Measurements from ENCODE around the gene RABGAP1L.

DNA sequence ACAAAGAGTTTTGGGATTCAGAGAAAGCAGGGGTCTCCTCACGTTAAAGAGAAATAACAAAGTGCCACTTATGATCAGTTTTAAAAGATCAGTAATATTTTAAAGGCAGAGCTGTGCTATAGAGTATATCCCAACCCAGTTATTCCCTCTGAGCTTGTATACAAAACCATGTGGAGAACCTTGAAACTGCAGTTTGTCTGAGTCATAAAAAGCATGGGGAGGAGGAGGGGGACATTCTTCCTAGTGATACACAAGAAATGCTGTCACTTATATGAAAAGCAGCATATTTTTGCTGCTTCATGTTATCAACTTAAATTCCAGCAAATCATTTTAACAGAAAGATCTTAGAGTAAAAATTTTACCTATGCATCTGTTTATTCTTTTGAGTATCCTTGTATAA is 533.0 kb downstream of the RABGAP1L start:
- TF ChIP-seq CTCF (IDR thresholded peaks at IDR 0.05) (no peak), POLR2A (IDR thresholded peaks at IDR 0.05) (no peak)

All from Peyer's patch (tissue), 4 donors.